Panc1 (cell line): ENCODE data around the gene VAMP8.

Experiments used
- POLR2AphosphoS5 ChIP-seq: IDR thresholded peaks from 2 replicates; pipeline ENCODE4 v1.6.1; 2012; ENCODE audit warnings: mild to moderate bottlenecking, low read depth, low read length, moderate library complexity
- TCF7L2 ChIP-seq: IDR thresholded peaks from 2 replicates; pipeline ENCODE4 v1.6.1; 2011; ENCODE audit warnings: mild to moderate bottlenecking, low read depth, low read length, inconsistent platforms
- TF ChIP-seq, protein P1 (sequence below): fragments of 450-650 bp; IDR thresholded peaks from 2 replicates; pipeline ENCODE4 v1.5.1; 2017; ENCODE audit warnings: mild to moderate bottlenecking

DNA sequence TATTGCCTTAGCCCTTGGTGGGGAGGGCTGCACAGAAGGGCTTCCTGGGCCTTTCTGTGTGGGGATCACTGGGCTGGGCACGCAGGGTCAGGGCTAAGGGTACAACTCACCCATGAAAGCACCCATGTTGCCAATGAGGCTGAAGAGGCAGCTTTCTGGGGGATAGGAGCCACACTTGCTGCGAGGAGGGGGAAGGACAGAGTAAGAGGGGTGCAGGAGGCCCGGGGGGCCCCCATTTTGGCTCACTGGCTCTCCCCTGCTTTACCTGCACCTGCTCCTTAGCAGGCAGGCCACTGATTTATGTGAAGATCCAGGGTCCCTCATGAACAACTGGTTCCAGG lies 22.8 kb downstream of the VAMP8 start:
- TF ChIP-seq, protein P1, sequence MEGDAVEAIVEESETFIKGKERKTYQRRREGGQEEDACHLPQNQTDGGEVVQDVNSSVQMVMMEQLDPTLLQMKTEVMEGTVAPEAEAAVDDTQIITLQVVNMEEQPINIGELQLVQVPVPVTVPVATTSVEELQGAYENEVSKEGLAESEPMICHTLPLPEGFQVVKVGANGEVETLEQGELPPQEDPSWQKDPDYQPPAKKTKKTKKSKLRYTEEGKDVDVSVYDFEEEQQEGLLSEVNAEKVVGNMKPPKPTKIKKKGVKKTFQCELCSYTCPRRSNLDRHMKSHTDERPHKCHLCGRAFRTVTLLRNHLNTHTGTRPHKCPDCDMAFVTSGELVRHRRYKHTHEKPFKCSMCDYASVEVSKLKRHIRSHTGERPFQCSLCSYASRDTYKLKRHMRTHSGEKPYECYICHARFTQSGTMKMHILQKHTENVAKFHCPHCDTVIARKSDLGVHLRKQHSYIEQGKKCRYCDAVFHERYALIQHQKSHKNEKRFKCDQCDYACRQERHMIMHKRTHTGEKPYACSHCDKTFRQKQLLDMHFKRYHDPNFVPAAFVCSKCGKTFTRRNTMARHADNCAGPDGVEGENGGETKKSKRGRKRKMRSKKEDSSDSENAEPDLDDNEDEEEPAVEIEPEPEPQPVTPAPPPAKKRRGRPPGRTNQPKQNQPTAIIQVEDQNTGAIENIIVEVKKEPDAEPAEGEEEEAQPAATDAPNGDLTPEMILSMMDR, result no peak
- TF ChIP-seq POLR2AphosphoS5 (no peak), TCF7L2 (no peak)
